ENCODE data around the gene ARG1. TPM values are rescaled to one million over a fixed set of nuclear protein-coding genes. Genes with fewer than 3 reads are reported as not detected.

The ARG1 gene
- total and polyA plus RNA-seq, 10 of the 15 experiments (the other 5 are each of a cell fraction or from before 2014, with no cell fraction given), result 0.33 TPM; not detected in 9

- TF ChIP-seq SKIL (IDR thresholded peaks at IDR 0.05; ENCODE audit: low read depth, poor library complexity, severe bottlenecking), result no peak
- no peak for TF ChIP-seq CHD4 (IDR thresholded peaks at IDR 0.05)
- TF ChIP-seq PAX5 (IDR thresholded peaks at IDR 0.05; ENCODE audit: borderline replicate concordance, low read depth, low read length), result peak; percentile 56; the same call in 1 of the 2 replicates
- peak; percentile 71 for TF ChIP-seq CREB1 (IDR thresholded peaks at IDR 0.05; ENCODE audit: low read depth)
- TF ChIP-seq ZBTB4 (CRISPR knock-in tag; IDR thresholded peaks at IDR 0.05), result no peak
Measured at GRCh38 chr6:131627724-131628682, 55.0 kb downstream of the ARG1 start, which contains the start of gene MED23 (continued).

Data from GM12878 (cell line).